GM12801 (cell line): Measurements from ENCODE around the gene IDH3G.

ENCODE experiments used
- CTCF ChIP-seq: IDR thresholded peaks from one replicate; pipeline ENCODE4 v1.5.1; 2011; ENCODE audit warnings: control low read depth; ENCODE audit not compliant: insufficient read length; ENCODE audit errors: extremely low read depth

IDH3G gene

GRCh38 chrX:153803211-153804099 is 9.3 kb upstream of the IDH3G start:
- no peak for TF ChIP-seq CTCF

DNA sequence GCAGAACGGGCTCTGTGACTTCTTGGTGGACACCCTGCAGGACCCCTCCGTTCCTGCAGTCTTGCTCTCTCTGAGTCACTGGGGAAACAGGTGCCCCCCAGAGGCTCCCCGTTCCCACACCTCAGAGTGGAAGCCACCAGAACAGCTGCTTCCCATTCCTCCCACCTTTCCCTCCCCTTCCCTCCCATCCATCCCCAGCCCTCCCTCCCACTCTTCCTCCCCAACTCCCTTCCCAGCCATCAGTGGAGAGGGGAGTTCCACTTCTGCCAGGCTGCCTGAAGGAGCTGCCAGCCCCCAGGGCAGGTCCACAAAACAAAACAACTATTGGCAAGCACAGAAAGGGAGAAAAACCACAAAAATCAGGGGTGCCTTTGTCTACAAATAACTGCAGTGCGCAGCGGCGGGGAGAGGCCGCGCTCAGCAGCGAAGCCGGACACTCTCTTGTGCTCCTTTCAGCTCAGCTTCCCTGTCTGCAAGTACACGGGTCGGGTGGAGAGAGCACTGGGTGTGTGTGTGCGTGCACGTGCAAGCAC is 8.4 kb upstream of the IDH3G start:
- no peak for TF ChIP-seq CTCF

DNA sequence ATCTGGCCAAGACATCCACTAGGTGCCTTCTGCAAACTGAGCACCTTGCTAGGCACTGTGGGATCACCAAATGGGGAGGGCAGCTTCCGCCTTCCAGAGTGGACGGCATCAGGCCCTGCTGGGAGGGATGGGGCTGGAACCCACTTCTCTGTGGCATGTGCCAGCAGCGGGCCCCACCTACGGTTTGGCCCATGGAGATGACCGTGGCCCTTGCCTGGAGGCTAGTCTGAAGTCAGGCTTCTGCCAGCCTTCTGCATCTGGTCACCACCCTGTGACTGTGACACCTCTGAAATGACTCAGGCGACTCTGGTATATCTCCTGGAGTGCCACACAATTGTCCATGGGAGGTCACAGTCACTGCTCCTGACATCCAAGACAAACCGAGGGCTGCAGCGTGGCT is 7.5 kb upstream of the IDH3G start:
- TF ChIP-seq CTCF = no peak

- TF ChIP-seq CTCF = no peak
These were observed 6.6 kb upstream of the IDH3G start for GRCh38 chrX:153800746-153801145.

DNA sequence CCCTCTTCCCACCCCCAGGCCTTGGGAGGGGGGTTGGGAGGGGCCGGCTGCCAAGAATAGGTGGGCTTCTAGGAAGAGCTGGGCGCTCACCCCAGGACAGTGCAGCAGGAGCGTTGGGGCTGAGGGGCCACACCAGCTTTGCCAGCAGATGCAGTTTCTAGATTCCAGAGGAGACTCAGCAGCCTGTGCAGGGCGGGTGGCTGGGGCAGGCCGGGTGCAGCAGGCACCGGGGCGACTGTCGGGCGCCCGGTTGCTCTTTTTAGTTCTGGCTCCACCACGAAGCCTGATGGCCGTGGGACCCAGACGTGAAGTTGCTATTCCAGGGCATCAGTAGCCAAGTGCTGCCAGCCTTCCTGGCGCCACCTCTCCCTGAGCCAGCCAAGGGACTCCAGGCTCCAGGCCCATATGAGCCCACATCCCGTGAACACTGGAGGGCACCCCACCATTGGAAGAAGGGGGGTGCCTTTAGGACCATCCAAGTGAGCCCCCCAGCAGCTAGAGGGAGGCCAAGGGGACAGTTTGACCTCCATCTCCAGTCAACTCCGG is 6.1 kb upstream of the IDH3G start:
- TF ChIP-seq CTCF = no peak

- TF ChIP-seq CTCF = no peak
These were observed 5.2 kb upstream of the IDH3G start for GRCh38 chrX:153799326-153799725.

DNA sequence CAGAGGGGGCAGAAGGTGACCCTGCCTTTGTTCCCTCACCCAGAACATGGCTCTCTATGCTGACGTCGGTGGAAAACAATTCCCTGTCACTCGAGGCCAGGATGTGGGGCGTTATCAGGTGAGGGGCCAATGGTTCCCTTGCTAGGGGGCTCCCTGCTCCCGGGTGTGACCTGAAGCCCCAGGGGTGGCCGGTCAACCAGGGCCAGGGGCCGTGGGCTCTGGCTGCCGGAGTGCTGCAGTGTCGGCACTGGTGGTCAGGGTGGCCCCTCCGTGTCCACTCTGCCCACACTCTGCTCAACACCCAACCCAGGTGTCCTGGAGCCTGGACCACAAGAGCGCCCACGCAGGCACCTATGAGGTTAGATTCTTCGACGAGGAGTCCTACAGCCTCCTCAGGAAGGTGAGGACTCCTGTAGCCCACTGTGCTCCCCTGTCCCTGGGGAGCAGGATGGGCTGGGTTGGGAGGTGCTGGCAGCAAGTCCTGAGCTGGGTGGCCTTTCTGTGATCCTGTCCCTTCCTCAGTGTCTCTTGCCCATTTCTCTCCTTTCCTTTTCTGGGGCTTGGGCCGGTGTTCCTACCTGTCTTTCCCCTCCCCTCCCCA is 3.3 kb upstream of the IDH3G start:
- no peak for TF ChIP-seq CTCF
